ENCODE data around the gene SPTLC1.

GRCh38 chr9:92077888-92078287 is 37.3 kb downstream of the SPTLC1 start:
- TF ChIP-seq POLR2A (IDR thresholded peaks at IDR 0.05; ENCODE audit: low read depth) = no peak
- no peak for TF ChIP-seq CTCF (IDR thresholded peaks at IDR 0.05)
